Stomach (tissue), 9 donors: ENCODE data around the gene HLA-DOA. TPM values are rescaled to one million over a fixed set of nuclear protein-coding genes. Genes with fewer than 3 reads are reported as not detected.

Experiments used
- DNase-seq, 2 donors: peaks; one replicate each; pipeline versions ENCODE4 v3.0.0 to v3.0.0-alpha.2; 2013 to 2019
- H3K27ac ChIP-seq, 5 donors: fragments of 200-600 bp in 4 of 5; sonication (generic) in 4 of 5; one replicate each; pipeline ENCODE4 v1.5.1; 2013 to 2019; ENCODE audit warnings: mild to moderate bottlenecking in 1 of 5, moderate library complexity in 1 of 5
- H3K27me3 ChIP-seq, 3 donors: fragments of 200-600 bp; sonication (generic); one replicate each; pipeline ENCODE4 v1.5.1; 2017 to 2019; ENCODE audit warnings: mixed run types in 1 of 3
- H3K36me3 ChIP-seq, 4 donors: fragments of 200-600 bp; sonication (generic); 1 replicate in 3 of 4; 2 replicates in 1 of 4; pipeline ENCODE4 v1.5.1; 2016 to 2019
- H3K4me1 ChIP-seq, 4 donors: fragments of 200-600 bp; sonication (generic); one replicate each; pipeline ENCODE4 v1.5.1; 2016 to 2019
- H3K4me3 ChIP-seq, 4 donors: fragments of 200-600 bp; sonication (generic) in 3 of 4; one replicate each; pipeline ENCODE4 v1.5.1; 2016 to 2019; ENCODE audit warnings: mild to moderate bottlenecking in 1 of 4
- H3K9me3 ChIP-seq, 4 donors: fragments of 200-600 bp; sonication (generic); one replicate each; pipeline ENCODE4 v1.5.1; 2016 to 2019
- EP300 ChIP-seq: sonication (generic); formaldehyde crosslinking; IDR thresholded peaks from one replicate; pipeline ENCODE4 v1.6.1; 2017; ENCODE audit warnings: antibody characterized with exemption
- POLR2A ChIP-seq, 4 donors: fragments of 450-650 bp; IDR thresholded peaks; one replicate each; pipeline ENCODE4 v1.6.1; 2016; ENCODE audit warnings: antibody characterized with exemption in 4 of 4, control low read depth in 2 of 4, mild to moderate bottlenecking in 1 of 4, moderate library complexity in 1 of 4
- POLR2AphosphoS5 ChIP-seq, 3 donors: sonication (generic); formaldehyde crosslinking; IDR thresholded peaks; one replicate each; pipeline ENCODE4 v1.6.1; 2016; ENCODE audit warnings: antibody characterized with exemption in 3 of 3
- WGBS, 5 donors: extraction: QIAGEN DNeasy Blood & Tissue Kit in 3 of 5; methylation state at CpG; one replicate each; pipeline versions ENCODE4 v1.1.5 to v1.1.7; 2013 to 2018; 5-methylcytosine and 5-hydroxymethylcytosine counted together
- intact Hi-C: fragments of 100-400 bp; cut with DNase I; formaldehyde crosslinking; loops from one replicate; pipeline ENCODE4 v1.15.1; 2023; ENCODE audit warnings: low total_unique reads
- polyA plus RNA-seq, 3 donors: library from polyadenylated mRNA; stranded (reverse); fragments of 200-250 nt; gene quantifications; one replicate each; pipeline ENCODE4 v1.2.3, GENCODE V29; 2013
- total RNA-seq, 5 donors: library from RNA; depleted of rRNA; stranded (reverse); fragments of >200 nt; gene quantifications; one replicate each; pipeline versions ENCODE4 v1.1.0 to v1.2.3, GENCODE V29; 2014 to 2016
- TF ChIP-seq, protein P1 (sequence below), 7 experiments: fragments of 450-650 bp in 4 of 7; fragments of 200-600 bp in 3 of 7; sonication (generic) in 3 of 7; IDR thresholded peaks; one replicate each; pipeline ENCODE4 v1.5.1; 2016 to 2019; ENCODE audit warnings: antibody characterized with exemption in 7 of 7, control low read depth in 2 of 7, mild to moderate bottlenecking in 1 of 7
- donor health status: healthy with polysubstance abuse.
- donor health status: Bipolar disorder and iron deficiency.
- donor health status: healthy.

Gene HLA-DOA
- total and polyA plus RNA-seq, 8 donors: 0.45 to 3.9 (median 0.92) TPM; not detected in 1

DNA sequence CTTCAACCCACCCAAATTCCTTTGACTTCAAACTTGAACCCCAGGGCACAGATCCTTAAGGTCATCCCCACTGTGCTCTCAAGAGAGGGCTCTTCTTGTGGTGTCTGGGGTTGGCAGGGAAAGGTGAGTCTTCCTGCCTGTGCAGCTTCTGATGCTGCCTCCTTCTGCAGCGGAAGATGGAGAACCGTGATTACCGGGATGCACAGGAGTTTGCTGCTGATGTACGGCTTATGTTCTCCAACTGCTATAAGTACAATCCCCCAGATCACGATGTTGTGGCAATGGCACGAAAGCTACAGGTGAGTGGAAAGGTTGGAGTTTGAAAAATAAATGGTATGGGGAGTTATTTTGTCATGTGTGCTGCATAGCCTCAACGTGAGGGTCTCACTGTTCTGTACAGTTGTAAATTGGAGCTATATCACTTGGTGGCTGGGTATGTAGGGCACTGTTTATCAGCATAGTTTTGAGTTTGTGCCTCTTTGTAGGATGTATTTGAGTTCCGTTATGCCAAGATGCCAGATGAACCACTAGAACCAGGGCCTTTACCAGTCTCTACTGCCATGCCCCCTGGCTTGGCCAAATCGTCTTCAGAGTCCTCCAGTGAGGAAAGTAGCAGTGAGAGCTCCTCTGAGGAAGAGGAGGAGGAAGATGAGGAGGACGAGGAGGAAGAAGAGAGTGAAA, 32.0 kb downstream of the HLA-DOA start:
- Histone ChIP-seq H3K4me1 (peaks cover 69 to 84% (median 77%) of the 10 kb centered on the region in 4 donors), H3K9me3 (no peaks in the 10 kb centered on the region), H3K27me3 (no peaks in the 10 kb centered on the region), H3K4me3 (peak overlapping the region in 2 of 4 donors; percentile 93 to 99), H3K27ac (peak overlapping the region in 2 of 5 donors; percentile 35 to 41), H3K36me3 (peaks cover 85 to 100% (median 95%) of the 10 kb centered on the region in 4 donors)
- no peak for DNase-seq
- intact Hi-C loops: no loop called here
- WGBS, 5 donors: 35 to 58% (median 38%) methylated on average over 10 of the region's 10 CpGs
- TF ChIP-seq EP300 (no peak), POLR2AphosphoS5 (IDR thresholded peaks at IDR 0.05) (no peak), POLR2A (IDR thresholded peaks at IDR 0.05) (no peak)
- TF ChIP-seq, protein P1, sequence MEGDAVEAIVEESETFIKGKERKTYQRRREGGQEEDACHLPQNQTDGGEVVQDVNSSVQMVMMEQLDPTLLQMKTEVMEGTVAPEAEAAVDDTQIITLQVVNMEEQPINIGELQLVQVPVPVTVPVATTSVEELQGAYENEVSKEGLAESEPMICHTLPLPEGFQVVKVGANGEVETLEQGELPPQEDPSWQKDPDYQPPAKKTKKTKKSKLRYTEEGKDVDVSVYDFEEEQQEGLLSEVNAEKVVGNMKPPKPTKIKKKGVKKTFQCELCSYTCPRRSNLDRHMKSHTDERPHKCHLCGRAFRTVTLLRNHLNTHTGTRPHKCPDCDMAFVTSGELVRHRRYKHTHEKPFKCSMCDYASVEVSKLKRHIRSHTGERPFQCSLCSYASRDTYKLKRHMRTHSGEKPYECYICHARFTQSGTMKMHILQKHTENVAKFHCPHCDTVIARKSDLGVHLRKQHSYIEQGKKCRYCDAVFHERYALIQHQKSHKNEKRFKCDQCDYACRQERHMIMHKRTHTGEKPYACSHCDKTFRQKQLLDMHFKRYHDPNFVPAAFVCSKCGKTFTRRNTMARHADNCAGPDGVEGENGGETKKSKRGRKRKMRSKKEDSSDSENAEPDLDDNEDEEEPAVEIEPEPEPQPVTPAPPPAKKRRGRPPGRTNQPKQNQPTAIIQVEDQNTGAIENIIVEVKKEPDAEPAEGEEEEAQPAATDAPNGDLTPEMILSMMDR (IDR thresholded peaks at IDR 0.05): no peak

DNA sequence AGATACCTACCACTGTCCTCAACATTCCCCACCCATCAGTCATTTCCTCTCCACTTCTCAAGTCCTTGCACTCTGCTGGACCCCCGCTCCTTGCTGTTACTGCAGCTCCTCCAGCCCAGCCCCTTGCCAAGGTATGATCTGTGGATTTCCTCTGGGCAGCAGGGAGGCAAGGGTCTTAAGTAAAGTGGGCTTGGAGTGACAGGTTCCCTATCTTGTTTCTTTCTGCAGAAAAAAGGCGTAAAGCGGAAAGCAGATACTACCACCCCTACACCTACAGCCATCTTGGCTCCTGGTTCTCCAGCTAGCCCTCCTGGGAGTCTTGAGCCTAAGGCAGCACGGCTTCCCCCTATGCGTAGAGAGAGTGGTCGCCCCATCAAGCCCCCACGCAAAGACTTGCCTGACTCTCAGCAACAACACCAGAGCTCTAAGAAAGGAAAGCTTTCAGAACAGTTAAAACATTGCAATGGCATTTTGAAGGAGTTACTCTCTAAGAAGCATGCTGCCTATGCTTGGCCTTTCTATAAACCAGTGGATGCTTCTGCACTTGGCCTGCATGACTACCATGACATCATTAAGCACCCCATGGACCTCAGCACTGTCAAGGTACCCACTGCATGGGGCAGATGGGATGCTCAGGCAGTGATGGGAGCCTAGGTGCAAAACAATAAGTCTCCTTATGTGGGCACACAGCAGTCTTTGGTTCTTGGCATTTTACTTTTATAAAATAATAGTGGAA, 32.9 kb downstream of the HLA-DOA start:
- TF ChIP-seq, protein P1 (IDR thresholded peaks at IDR 0.05): no peak
- no peak for TF ChIP-seq EP300
- no peak for TF ChIP-seq POLR2AphosphoS5 (IDR thresholded peaks at IDR 0.05)
- DNase-seq: no peak
- H3K27ac ChIP-seq: peak overlapping the region in 1 of 5 donors; percentile 24
- 47 to 77% (median 64%) methylated on average over 7 of the region's 7 CpGs for WGBS, 5 donors
- H3K4me3 ChIP-seq: peak overlapping the region in 2 of 4 donors; percentile 93 to 99
- peaks cover 85 to 94% (median 90%) of the 10 kb centered on the region in 4 donors for H3K36me3 ChIP-seq
- no peaks in the 10 kb centered on the region for H3K27me3 ChIP-seq
- no peaks in the 10 kb centered on the region for H3K9me3 ChIP-seq
- intact Hi-C loops: no loop called here
- peaks cover 60 to 75% (median 68%) of the 10 kb centered on the region in 4 donors for H3K4me1 ChIP-seq

DNA sequence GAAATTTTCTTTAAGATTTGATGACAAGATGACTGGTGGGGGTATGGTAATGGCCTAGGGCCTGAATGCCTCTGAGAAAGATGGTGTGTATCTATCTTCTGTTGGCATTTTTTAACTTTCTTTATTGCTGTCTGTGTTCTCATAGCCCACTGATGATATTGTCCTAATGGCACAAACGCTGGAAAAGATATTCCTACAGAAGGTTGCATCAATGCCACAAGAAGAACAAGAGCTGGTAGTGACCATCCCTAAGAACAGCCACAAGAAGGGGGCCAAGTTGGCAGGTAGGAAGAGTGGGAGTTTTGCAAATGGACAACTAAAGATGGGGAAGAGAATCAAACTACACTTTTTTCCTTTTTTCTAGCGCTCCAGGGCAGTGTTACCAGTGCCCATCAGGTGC, 33.5 kb downstream of the HLA-DOA start:
- 31 to 57% (median 40%) methylated on average over 2 of the region's 2 CpGs for WGBS, 5 donors
- intact Hi-C loops: no loop called here
- no peak for DNase-seq
- TF ChIP-seq, protein P1 (IDR thresholded peaks at IDR 0.05): no peak
- TF ChIP-seq EP300 (no peak), POLR2AphosphoS5 (IDR thresholded peaks at IDR 0.05) (no peak), POLR2A (IDR thresholded peaks at IDR 0.05) (no peak)
- peak overlapping the region in 1 of 5 donors; percentile 24 for H3K27ac ChIP-seq
- peaks cover 78 to 88% (median 84%) of the 10 kb centered on the region in 4 donors for H3K36me3 ChIP-seq
- peaks cover 56 to 69% (median 64%) of the 10 kb centered on the region in 4 donors for H3K4me1 ChIP-seq
- H3K4me3 ChIP-seq: peak overlapping the region in 2 of 4 donors; percentile 93 to 99
- H3K27me3 ChIP-seq: no peaks in the 10 kb centered on the region
- no peaks in the 10 kb centered on the region for H3K9me3 ChIP-seq

DNA sequence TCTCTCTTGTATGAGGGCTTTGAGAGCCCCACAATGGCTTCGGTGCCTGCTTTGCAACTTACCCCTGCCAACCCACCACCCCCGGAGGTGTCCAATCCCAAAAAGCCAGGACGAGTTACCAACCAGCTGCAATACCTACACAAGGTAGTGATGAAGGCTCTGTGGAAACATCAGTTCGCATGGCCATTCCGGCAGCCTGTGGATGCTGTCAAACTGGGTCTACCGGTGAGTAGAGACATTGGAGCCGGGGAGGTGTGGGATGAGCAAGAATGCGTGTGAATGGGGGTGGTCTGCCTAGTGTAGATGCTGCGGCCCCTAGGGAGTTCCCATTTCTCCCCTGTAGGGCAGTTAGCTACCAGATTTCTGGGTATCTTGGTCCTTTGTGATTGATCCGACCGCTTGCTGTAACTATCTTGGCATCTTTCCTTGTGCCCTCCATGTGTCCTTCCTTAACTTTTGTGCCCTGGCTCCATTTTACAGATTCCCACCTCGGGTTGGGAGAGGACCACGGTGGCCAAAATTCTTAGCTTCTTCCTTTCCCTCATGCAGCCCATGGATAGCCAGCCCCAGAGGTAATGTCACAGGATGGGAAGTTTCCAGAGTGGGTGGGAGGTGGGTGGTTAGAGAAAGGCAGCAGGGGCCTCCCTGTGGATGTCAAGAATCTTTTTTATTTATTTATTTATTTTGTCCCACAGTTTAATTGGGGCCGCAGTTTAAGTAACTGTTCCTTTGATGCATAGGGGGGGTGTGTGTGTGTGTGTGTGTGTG, 34.7 kb downstream of the HLA-DOA start:
- H3K9me3 ChIP-seq: no peaks in the 10 kb centered on the region
- H3K4me1 ChIP-seq: peaks cover 45 to 58% (median 53%) of the 10 kb centered on the region in 4 donors
- 3 to 9% (median 4%) methylated on average over 14 of the region's 14 CpGs for WGBS, 5 donors
- no peaks in the 10 kb centered on the region for H3K27me3 ChIP-seq
- H3K27ac ChIP-seq: peak overlapping the region in 3 of 5 donors; percentile 52 to 99 (median 99)
- peaks cover 67 to 76% (median 72%) of the 10 kb centered on the region in 4 donors for H3K36me3 ChIP-seq
- H3K4me3 ChIP-seq: peak overlapping the region; percentile 79 to 99 (median 94)
- TF ChIP-seq EP300 (no peak), POLR2A (IDR thresholded peaks at IDR 0.05) (no peak), POLR2AphosphoS5 (IDR thresholded peaks at IDR 0.05) (no peak)
- TF ChIP-seq, protein P1 (IDR thresholded peaks at IDR 0.05): no peak
- no peak for DNase-seq
- intact Hi-C loops: no loop called here
